ENCODE measurements around the gene TYW5.
"Not testable (repeated sequence)": the region's sequence is repeated elsewhere in the genome, so short reads cannot be mapped to it uniquely, and the experiment has no call there.

Gene TYW5

DNA sequence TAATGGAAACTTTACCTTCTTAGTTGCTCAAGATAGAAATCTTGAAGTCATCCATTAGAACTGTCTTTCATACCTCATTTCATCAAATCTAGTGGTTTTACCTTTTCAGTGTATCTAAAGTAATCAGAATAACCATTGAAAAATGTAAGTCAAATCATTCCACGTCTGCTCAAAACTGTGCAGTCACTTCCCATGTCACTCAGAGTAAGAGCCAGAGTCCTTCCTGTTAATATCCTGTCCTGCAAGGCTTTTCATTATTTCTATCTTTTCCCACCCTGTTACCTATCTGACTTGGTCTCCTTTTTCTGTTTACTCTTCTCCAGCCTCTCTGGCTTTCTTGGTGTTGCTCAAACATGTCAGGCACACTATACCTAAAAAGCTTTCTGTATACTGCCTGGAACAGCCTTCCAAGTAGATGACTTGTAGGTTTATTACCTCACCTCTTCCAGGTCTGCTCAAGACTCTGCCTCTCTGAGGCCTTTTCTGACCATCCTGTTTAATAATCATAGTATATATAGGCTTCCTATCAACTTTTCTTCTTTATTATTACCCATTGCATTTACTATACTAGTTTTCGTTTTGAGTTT is 40.8 kb downstream of the TYW5 start:
- no peak for DNase-seq

DNA sequence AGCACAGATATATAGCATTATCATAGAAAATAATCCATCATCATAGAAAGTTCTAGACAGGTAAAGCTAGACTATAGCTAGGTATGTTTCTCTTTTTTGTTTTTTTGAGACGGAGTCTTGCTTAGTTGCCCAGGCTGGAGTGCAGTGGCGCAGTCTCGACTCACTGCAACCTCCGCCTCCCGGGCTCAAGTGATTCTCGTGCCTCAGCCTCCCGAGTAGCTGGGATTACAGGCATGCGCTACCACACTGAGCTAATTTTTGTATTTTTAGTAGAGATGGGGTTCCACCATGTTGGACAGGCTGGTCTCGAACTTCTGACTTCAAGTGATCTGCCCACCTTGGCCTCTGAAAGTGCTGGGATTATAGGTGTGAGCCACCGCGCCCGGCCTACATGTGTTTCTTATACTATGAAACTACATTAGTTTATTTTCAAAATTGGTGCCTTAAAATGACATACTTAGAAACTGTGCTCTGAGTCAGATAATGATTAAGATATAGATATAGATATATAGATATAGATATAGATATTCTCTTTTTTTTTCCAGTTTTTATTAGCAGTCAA is 42.7 kb downstream of the TYW5 start:
- not testable (repeated sequence) for DNase-seq

DNA sequence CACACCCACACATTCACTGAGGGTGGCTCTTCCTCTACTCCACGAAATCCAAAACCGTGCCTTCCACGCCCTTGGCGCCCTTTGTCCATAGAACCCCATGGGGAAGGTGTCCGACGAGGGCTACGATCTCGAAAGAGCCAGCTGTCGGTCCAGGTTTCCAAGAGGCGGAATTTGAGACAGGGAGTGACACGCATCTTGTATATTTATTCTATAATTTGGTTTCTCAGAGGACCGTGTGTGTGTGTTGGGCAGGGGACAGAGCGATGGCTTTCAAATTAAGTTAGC is 43.5 kb downstream of the TYW5 start:
- no peak for DNase-seq

DNA sequence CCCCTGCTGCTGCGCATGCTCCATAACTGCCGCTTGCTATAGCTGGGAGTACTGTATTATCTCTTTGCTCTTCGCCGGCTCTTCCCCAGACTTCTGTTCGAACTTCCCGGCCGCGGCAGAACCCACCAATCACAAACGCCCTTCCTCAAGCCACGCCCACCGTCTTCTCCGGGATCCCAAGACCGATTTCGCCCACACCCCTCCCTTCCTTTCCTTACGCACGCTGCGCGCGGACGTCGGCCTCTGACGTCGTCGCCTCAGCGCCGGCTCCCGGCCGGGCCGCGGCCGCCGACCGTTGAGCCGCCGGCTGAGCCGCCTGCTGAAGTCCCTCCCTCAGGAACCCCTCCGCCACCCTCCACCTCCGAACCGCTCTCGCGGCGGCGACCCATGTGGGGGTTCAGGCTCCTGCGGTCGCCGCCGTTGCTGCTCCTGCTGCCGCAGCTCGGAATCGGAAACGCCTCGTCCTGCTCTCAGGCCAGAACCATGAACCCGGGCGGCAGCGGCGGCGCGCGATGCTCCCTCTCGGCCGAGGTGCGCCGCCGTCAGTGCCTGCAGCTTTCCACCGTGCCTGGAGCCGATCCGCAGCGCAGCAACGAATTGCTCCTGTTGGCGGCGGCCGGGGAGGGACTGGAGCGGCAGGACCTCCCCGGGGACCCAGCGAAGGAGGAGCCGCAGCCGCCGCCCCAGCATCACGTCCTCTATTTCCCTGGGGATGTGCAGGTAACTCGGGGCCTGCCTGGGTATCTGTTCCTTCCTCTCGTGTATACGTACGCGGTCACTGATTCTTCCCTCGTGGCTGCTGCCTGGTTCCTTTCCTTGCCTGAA is 44.0 kb downstream of the TYW5 start, which contains the start of gene C2orf69:
C2orf69 (plus strand) TSS at position 242 of the 825 bp plus-strand sequence; CDS start at position 388, 146 bp downstream.
- DNase-seq: peak; percentile 97

DNA sequence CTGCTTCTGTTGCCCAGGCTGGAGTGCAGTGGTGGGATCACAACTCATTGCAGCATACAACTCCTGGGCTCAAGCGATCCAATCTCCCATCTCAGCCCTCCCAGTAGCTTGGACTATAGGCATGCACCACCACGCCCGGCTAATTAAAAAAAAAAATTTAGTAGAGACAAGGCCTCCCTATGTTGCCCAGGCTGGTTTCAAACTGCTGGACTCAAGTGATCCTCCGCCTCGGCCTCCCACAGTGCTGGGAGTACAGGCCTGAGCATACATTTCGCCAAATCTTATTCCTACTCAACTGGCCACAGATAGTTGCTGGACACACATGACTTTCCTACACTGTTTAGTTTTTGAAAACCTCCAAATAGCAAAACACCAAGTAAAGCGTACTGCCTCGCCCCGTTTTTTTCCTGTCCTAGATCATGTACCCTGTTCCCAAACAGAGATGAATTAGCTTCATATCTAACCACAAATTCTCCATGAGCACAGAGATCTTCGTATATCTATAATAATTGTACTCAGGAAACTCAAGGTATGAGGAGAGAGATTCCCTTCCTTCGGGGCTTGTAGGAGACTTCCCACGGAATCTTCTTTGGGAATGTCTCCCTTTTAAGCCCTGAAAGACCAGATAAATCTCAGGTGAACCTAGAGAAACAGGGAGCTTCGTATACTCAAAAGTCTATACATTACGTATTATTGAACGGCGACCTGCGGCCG is 44.8 kb downstream of the TYW5 start:
- DNase-seq: no peak

DNA sequence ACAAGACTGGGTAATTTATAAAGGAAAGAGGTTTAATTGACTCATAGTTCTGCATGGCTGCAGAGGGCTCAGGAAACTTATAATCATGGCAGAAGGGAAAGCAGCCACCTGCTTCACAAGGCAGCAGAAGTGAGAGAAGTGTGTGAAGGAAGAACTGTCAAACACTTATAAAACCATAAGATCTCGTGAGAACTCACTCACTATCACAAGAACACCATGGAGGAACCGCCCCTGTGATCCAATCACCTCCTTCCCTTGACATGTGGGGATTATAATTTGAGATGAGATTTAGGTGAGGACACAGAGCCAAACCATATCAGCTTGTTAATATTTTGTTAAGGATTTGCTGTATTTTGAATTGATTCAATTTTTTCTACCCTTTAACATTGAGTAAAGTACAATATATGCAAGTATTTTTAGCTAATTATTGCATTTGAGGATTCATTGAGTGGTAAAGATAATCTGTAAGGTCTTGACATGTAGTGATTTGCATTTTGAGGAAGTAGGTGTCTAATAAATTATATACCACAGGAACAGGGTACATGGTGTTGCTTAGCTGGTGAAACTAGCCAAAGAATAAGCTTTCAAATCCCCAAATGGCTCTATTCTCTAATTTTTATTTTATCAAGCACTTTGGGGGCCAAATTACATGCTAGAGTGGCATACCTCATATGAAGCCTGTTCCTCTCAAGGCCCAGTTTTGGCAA is 48.1 kb downstream of the TYW5 start:
- no peak for DNase-seq

DNA sequence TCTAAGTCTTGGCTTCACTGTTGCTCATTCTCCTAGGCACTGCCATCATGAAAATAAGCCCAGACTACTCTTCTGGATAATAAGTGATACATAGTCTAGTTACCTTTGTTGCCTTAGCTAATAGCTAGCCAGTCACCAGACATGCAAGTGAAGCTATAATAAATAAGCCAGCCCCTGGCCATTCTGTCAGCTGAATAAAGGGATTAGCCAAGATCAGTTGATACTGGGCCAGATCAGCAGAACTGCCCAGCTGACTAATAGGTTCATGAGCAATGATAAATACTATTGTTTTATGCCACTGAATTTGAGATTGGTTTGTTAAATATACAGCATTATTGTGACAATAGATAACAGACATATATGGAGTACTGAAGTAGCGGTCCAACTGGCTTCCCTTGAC is 52.2 kb downstream of the TYW5 start:
- DNase-seq: no peak

DNA sequence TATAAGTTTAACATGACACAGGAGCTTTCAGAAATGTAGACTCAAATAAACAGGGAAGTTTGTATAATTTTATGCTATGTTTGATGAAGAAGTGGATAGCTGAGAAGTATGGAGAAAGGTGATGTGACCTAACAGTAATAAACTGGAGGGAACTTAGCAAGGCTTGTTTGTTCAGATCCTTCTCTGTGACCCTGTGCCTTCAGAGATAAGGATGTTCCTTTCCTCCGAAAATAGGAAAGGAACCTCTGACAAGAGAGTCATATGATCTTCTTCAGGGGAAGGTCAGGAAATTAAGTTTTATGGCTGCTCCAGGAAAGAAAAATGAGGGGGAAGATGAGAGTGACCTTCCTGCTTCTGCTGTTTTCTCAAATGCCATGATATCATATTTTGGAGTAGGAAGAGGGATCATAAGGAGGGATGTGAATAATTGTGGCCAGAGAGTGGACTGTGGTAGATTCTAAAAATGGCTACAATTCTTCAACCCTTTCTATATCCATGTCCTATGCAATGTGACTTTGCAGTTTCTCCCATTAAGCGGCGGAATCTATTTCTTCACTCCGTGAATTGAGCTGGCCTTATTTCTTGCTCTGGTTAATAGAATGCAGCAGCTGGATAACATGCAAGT is 52.7 kb downstream of the TYW5 start:
- no peak for DNase-seq

DNA sequence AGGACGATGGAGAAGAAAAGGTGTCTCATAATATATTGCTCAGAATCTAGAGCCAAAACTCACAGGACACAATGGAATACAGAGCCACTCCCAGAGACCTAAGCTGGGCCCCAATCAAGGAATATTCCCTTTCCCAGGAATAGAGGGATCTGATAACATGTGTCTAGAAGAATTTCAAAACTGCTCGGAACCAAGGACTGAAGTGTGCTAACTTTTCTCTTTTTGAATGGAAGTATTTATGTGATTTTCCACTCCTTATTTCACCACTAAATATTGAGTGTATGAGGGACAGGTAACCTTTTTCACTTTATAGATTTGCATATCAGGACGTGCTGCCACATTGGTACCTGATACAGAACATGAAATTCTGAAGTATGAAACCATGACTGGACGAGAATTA is 53.3 kb downstream of the TYW5 start:
- no peak for DNase-seq

DNA sequence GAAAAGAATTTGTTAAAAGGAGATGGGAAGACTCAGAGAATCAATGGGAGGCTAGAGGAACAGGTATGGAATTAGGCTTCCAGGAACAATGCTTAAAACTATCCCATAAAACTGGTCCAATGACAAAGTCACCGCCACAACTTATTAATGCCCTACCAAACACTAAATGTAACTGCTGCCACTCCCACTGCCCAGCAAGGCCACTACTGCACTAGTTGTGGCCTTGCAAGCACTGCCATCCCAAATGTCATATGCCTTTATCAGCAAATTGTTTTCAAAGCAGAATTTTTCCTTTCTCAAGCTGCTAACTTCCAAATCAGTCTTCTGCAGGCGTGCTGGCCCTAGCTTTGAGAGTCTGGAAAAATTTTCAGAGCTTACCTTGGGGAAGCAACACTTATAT is 58.7 kb downstream of the TYW5 start:
- no peak for DNase-seq

DNA sequence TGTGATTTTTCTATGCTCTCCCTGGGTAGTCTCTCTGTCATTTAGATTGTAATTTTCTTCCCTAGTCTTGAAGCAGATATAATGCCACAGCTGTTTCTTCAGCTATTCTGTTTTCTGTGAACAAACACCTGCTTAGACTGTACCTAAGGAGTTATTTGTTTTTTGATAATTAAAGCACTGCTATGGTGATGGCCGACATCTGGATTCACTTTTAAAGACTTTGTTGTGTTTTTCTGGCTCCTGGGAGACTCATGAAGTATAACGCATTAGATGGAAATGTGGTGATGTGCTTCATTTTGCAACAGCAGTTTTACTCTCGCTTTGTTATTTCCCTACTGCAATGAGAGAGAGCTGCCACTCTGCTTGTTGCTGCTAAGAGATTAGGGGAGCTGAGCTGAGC is 59.9 kb downstream of the TYW5 start:
- DNase-seq: no peak

DNA sequence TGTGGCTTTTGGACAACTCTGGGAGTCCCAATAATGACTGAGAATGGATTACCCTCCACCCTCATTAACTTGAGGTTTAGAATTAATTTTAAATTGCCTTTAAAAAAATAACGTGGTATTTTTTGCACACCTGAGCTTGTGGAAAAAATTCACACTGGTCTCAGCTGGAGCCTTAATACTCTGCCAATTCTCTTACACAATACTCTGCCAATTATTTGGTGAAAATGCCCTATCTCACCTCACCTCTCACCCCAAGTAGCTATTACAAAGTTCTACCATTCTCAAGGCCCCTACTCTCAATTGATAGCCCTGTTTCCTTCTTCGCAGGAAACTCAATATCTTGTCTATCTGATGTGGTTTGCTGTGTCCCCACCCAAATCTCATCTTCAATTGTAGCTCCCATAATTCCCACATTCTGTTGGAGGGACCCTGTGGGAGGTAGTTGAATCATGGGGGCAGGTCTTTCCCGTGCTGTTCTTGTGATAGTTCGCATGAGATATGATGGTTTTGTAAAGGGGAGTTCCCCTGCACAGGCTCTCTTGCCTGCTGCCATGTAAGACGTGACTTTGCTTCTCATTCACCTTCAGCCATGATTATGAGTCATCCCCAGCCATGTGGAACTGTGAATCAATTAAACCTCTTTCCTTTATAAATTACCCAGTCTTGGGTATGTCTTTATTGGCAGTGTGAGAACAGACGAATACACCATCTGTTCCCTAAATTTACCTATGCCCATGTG is 71.6 kb downstream of the TYW5 start:
- no peak for DNase-seq

DNA sequence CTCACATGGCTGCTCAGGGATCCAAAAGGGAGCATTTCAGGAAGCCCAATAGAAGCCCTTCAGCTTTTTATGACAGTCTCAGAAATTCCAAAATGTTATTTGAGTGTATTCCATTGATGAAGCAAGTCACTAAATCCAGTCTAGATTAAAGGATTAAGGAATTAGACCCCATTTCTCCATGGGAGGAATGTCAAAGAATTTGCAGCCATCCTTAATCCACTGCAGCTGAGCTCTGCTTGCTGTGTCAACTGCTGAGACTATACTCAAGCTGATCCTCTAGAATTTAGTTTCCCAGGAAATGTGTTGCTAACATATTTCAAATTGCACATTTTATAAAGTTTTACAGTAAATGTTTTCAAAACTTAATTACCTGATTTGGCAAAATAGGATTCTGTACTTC is 72.6 kb downstream of the TYW5 start:
- no peak for DNase-seq

Data from fibroblast of skin of scalp (primary cell).